ENCODE measurements around the gene PSMD3.

PSMD3 gene

GRCh38 chr17:39979016-39979670 is 1.5 kb upstream of the PSMD3 start:
- no peak for TF ChIP-seq CTCF (conservative IDR thresholded peaks at IDR 0.05; ENCODE audit: control insufficient read depth, insufficient read depth, low read depth, low read length)
- H3K4me3 ChIP-seq (ENCODE audit: control insufficient read depth, low read depth, low read length) = peak overlapping the region; percentile 1
- peak; percentile 89 for DNase-seq (ENCODE audit: low read depth)

DNA sequence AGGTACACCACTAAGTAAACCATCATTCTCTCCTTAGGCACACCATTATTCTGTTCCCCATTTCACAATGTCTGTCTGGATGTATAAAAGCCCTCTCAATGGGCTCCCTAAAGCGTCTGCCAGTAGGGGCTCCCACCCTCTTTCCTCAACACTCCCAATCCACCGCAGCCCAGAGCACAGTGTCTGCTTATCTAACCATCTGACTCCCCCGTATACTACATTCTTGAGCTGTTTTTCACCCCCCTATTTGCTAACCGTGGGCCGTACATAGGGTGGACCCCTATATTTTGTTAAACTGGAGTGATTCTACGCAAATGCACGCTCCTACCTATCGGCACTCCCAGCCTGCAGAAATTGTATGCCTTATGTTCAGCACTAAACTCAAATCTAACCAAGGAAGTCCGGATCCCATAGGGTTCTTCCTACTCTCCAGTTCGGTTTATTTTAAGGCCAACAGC is 685 bp upstream of the PSMD3 start:
- DNase-seq (ENCODE audit: low read depth) = peak; percentile 15
- peak overlapping the region; percentile 79 for H3K4me3 ChIP-seq (ENCODE audit: control insufficient read depth, low read depth, low read length)
- TF ChIP-seq CTCF (conservative IDR thresholded peaks at IDR 0.05; ENCODE audit: control insufficient read depth, insufficient read depth, low read depth, low read length) = no peak

DNA sequence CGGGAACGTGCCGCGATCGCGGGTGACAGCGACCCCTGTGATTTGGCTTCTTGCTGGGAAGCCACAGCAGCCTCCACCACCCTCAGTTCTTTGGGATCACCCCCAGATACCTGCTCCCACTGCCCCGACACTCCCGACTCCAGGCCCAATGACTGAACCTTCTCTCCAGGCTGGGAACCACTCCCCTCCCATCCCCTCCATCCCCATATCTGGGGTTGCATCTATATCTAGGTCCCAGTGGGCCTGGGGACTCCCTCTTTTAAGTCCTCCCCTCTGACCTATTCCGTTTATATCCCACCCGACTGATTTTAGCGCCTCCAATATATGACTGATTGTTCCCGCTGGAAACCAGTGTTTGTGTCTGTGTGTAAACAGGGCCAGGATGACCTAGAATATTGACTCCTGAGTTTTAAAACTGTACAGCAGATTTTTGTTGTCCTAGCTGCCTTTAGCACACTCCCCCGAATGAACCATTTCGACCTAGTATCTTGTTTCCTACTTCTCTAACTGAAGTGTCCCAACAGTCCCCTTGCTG is 667 bp downstream of the PSMD3 start:
- peak overlapping the region; percentile 79 for H3K4me3 ChIP-seq (ENCODE audit: control insufficient read depth, low read depth, low read length)
- TF ChIP-seq CTCF (conservative IDR thresholded peaks at IDR 0.05; ENCODE audit: control insufficient read depth, insufficient read depth, low read depth, low read length) = no peak
- no peak for DNase-seq (ENCODE audit: low read depth)

DNA sequence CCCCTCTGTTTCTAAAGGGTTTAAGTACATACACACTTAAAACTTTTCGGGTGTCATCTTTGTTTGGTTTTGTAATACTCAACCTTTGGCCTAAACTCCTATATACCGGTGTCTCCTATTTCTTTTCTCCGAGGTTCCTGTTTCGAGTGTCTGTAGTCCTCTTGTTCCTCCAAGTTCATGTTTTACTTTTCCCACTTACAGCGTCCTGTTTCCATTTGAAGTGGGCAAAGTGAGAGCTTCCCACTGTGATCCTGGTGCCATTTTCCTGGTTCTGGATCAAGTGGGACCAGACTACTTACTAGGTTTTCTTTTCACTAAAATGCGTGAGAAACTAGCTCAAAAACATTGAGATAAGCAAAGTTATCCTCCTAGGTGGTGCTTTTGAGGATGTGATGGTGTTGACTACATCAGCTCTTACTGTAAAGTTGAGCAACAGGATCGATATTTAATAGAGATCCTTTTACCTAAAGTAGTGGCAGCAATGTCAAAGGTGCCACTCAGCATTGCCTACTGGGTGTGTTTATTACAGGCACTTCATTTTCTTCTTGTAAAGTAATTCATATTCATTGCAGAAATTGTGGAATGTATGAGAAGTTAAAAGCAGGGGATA is 1.3 kb downstream of the PSMD3 start:
- no peak for DNase-seq (ENCODE audit: low read depth)

DNA sequence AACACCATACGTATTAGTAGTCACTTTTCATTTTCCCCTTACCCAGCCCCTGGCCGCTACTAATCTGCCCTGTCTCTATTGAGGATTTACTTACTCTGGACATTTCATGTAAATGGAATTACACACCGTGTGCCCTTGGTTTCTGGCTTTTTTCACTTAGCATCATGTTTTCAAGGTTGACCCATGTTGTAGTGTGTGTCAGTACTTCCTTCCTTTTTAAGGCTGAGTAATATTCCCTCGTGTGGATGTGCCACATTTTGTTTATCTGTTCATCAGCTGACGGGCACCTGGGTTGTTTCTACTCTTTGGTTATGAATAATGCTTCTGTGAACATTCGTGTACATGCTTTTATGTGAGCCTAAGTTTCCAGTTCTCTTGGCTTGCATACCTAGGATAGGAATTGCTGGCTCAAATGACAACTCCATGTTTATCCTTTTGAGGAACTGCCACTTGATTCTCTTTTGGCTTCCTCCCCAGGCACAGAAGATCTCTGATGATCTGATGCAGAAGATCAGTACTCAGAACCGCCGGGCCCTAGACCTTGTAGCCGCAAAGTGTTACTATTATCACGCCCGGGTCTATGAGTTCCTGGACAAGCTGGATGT is 7.7 kb downstream of the PSMD3 start:
- H3K4me3 ChIP-seq (ENCODE audit: control insufficient read depth, low read depth, low read length) = no peak overlapping the region
- DNase-seq (ENCODE audit: low read depth) = no peak
- TF ChIP-seq CTCF (conservative IDR thresholded peaks at IDR 0.05; ENCODE audit: control insufficient read depth, insufficient read depth, low read depth, low read length) = no peak

More for the DNA sequence above, 1.3 kb downstream of the PSMD3 start:
- TF ChIP-seq CTCF (conservative IDR thresholded peaks at IDR 0.05; ENCODE audit: control insufficient read depth, insufficient read depth, low read depth, low read length) = no peak
- peak overlapping the region; percentile 79 for H3K4me3 ChIP-seq (ENCODE audit: control insufficient read depth, low read depth, low read length)

GRCh38 chr17:39994448-39994847 is 13.8 kb downstream of the PSMD3 start:
- no peak for TF ChIP-seq CTCF (conservative IDR thresholded peaks at IDR 0.05; ENCODE audit: control insufficient read depth, insufficient read depth, low read depth, low read length)
- no peak for DNase-seq (ENCODE audit: low read depth)
- H3K4me3 ChIP-seq (ENCODE audit: control insufficient read depth, low read depth, low read length) = no peak overlapping the region
